ENCODE measurements around the gene GXYLT2.
"Not testable (repeated sequence)": the region's sequence is repeated elsewhere in the genome, so short reads cannot be mapped to it uniquely, and the experiment has no call there.

The GXYLT2 gene

GRCh38 chr3:72924055-72924454 lies 36.2 kb downstream of the GXYLT2 start:
- H3K27ac ChIP-seq (ENCODE audit: low read length) = no peak overlapping the region
- no peaks in the 10 kb centered on the region for H3K36me3 ChIP-seq (replicated peaks; ENCODE audit: low read depth, low read length)
- no peaks in the 10 kb centered on the region for H3K9me3 ChIP-seq (ENCODE audit: insufficient read depth, low read length)
- H3K4me3 ChIP-seq (ENCODE audit: low read length) = no peak overlapping the region
- no peak overlapping the region for H2AFZ ChIP-seq (ENCODE audit: low read depth, low read length)
- H3K4me2 ChIP-seq (ENCODE audit: low read length) = no peak overlapping the region
- peaks cover 8% of the 10 kb centered on the region; the same call in 1 of the 2 replicates for H3K27me3 ChIP-seq (ENCODE audit: low read depth, low read length)
- H3K79me2 ChIP-seq (ENCODE audit: low read length) = no peaks in the 10 kb centered on the region
- no peak for TF ChIP-seq EZH2phosphoT487 (IDR thresholded peaks at IDR 0.05; ENCODE audit: low read depth)
- no peak for TF ChIP-seq CTCF (IDR thresholded peaks at IDR 0.05; ENCODE audit: low read depth, low read length)
- no peaks in the 10 kb centered on the region for H3K4me1 ChIP-seq (ENCODE audit: low read length)
- no peaks in the 10 kb centered on the region for H4K20me1 ChIP-seq (ENCODE audit: insufficient read depth, low read length)
- no peak overlapping the region for H3K9ac ChIP-seq (ENCODE audit: low read length)

- H3K4me1 ChIP-seq (ENCODE audit: low read length); H3K36me3 ChIP-seq (replicated peaks; ENCODE audit: low read depth, low read length); H3K27me3 ChIP-seq (ENCODE audit: low read depth, low read length); H3K4me3 ChIP-seq (ENCODE audit: low read length); H3K9ac ChIP-seq (ENCODE audit: low read length); H3K4me2 ChIP-seq (ENCODE audit: low read length); H3K27ac ChIP-seq (ENCODE audit: low read length); H3K9me3 ChIP-seq (ENCODE audit: insufficient read depth, low read length); H2AFZ ChIP-seq (ENCODE audit: low read depth, low read length); H3K79me2 ChIP-seq (ENCODE audit: low read length); H4K20me1 ChIP-seq (ENCODE audit: insufficient read depth, low read length): not testable (repeated sequence)
These were observed 41.2 kb downstream of the GXYLT2 start for GRCh38 chr3:72928781-72929735.

GRCh38 chr3:72930754-72931153 lies 42.9 kb downstream of the GXYLT2 start:
- Histone ChIP-seq H3K79me2 (ENCODE audit: low read length) (no peaks in the 10 kb centered on the region), H3K4me3 (ENCODE audit: low read length) (no peak overlapping the region), H3K36me3 (replicated peaks; ENCODE audit: low read depth, low read length) (no peaks in the 10 kb centered on the region)

GRCh38 chr3:72932416-72932815 lies 44.6 kb downstream of the GXYLT2 start:
- Histone ChIP-seq H3K36me3 (replicated peaks; ENCODE audit: low read depth, low read length) (no peaks in the 10 kb centered on the region), H3K4me1 (ENCODE audit: low read length) (no peaks in the 10 kb centered on the region), H3K9ac (ENCODE audit: low read length) (no peak overlapping the region), H3K79me2 (ENCODE audit: low read length) (no peaks in the 10 kb centered on the region), H2AFZ (ENCODE audit: low read depth, low read length) (no peak overlapping the region), H3K27ac (ENCODE audit: low read length) (no peak overlapping the region), H3K9me3 (ENCODE audit: insufficient read depth, low read length) (no peaks in the 10 kb centered on the region), H3K27me3 (ENCODE audit: low read depth, low read length) (peaks cover 7% of the 10 kb centered on the region), H4K20me1 (ENCODE audit: insufficient read depth, low read length) (no peaks in the 10 kb centered on the region), H3K4me3 (ENCODE audit: low read length) (no peak overlapping the region), H3K4me2 (ENCODE audit: low read length) (no peak overlapping the region)
- TF ChIP-seq EZH2phosphoT487 (IDR thresholded peaks at IDR 0.05; ENCODE audit: low read depth) (no peak), CTCF (IDR thresholded peaks at IDR 0.05; ENCODE audit: low read depth, low read length) (no peak)

More at GRCh38 chr3:72930754-72931153, 42.9 kb downstream of the GXYLT2 start:
- no peak overlapping the region for H3K9ac ChIP-seq (ENCODE audit: low read length)
- no peak overlapping the region for H3K4me2 ChIP-seq (ENCODE audit: low read length)
- H3K4me1 ChIP-seq (ENCODE audit: low read length) = no peaks in the 10 kb centered on the region
- TF ChIP-seq CTCF (IDR thresholded peaks at IDR 0.05; ENCODE audit: low read depth, low read length) (no peak), EZH2phosphoT487 (IDR thresholded peaks at IDR 0.05; ENCODE audit: low read depth) (no peak)
- H2AFZ ChIP-seq (ENCODE audit: low read depth, low read length) = no peak overlapping the region
- H3K27me3 ChIP-seq (ENCODE audit: low read depth, low read length) = peaks cover 6% of the 10 kb centered on the region; the same call in 1 of the 2 replicates
- H3K9me3 ChIP-seq (ENCODE audit: insufficient read depth, low read length) = no peaks in the 10 kb centered on the region
- H4K20me1 ChIP-seq (ENCODE audit: insufficient read depth, low read length) = no peaks in the 10 kb centered on the region
- no peak overlapping the region for H3K27ac ChIP-seq (ENCODE audit: low read length)

All from OCI-LY3 (cell line).